Vagina (tissue), 2 donors: ENCODE results near the gene S100A2. TPM values are rescaled to one million over a fixed set of nuclear protein-coding genes. Genes with fewer than 3 reads are reported as not detected.

Experiments
- DNase-seq, 2 donors: peaks; one replicate each; pipeline ENCODE4 v3.0.0-alpha.2; 2017; ENCODE audit errors: extremely low spot score in 2 of 2
- H3K27ac ChIP-seq: fragments of 200-600 bp; sonication (generic); one replicate; pipeline ENCODE4 v1.5.1; 2019
- H3K27me3 ChIP-seq: fragments of 200-600 bp; sonication (generic); one replicate; pipeline ENCODE4 v1.5.1; 2019
- H3K36me3 ChIP-seq, 2 donors: fragments of 200-600 bp; sonication (generic); one replicate each; pipeline ENCODE4 v1.5.1; 2017 to 2019
- H3K4me1 ChIP-seq: fragments of 200-600 bp; sonication (generic); one replicate; pipeline ENCODE4 v1.5.1; 2019
- H3K4me3 ChIP-seq, 2 donors: fragments of 200-600 bp; sonication (generic); 1 replicate in 1 of 2; 2 replicates in 1 of 2; pipeline ENCODE4 v1.5.1; 2016 to 2019
- H3K9me3 ChIP-seq: fragments of 200-600 bp; sonication (generic); one replicate; pipeline ENCODE4 v1.5.1; 2019
- CTCF ChIP-seq, 3 experiments: fragments of 450-650 bp in 2 of 3; fragments of 200-600 bp in 1 of 3; sonication (generic) in 1 of 3; IDR thresholded peaks; one replicate each; pipeline ENCODE4 v1.5.1; 2017 to 2019; ENCODE audit warnings: antibody characterized with exemption in 3 of 3, mild to moderate bottlenecking in 2 of 3, moderate library complexity in 2 of 3
- POLR2A ChIP-seq, 2 donors: fragments of 450-650 bp; IDR thresholded peaks; one replicate each; pipeline ENCODE4 v1.6.1; 2017; ENCODE audit warnings: antibody characterized with exemption in 2 of 2, mild to moderate bottlenecking in 2 of 2, moderate library complexity in 2 of 2
- POLR2AphosphoS5 ChIP-seq, 2 donors: sonication (generic); formaldehyde crosslinking; IDR thresholded peaks; one replicate each; pipeline ENCODE4 v1.9.0; 2017; ENCODE audit warnings: antibody characterized with exemption in 2 of 2, mild to moderate bottlenecking in 2 of 2, low read depth in 1 of 2; ENCODE audit not compliant: insufficient read depth in 1 of 2
- intact Hi-C: fragments of 100-400 bp; cut with DNase I; formaldehyde crosslinking; loops from one replicate; pipeline ENCODE4 v1.15.1; 2023
- total RNA-seq: library from RNA; depleted of rRNA; stranded (reverse); fragments of >200 nt; gene quantifications from one replicate; pipeline ENCODE4 v1.2.3, GENCODE V29; 2016

The S100A2 gene
- total RNA-seq, 1 donor from 2014 or later = 470 TPM

DNA sequence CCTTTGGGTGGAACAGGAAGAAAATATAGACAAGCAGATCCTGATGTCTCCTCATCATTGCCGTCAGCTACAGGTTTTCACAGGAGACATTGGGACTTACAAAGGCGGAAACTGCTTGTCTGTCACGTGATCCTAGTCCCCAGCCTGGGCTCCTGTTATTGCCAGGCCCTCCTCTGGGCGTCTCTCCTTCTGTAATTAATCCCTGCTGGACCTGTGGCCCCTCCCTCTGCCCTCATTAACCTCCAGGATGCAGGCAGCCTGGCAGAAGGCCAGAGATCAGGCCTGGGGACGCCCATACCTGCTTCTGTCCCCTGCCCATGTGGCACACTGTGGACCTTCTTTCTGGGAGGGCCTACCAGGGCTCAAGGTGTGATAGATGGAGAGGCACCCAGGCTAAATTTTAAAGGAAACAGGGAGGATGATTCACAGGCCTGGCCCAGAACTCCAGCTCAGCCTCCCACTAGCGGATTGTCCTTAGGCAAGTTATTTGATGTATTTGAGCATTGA, 27.3 kb downstream of the S100A2 start:
- H3K4me3 ChIP-seq = no peak overlapping the region
- intact Hi-C loops = no loop called here
- no peaks in the 10 kb centered on the region for H3K27me3 ChIP-seq
- no peak for DNase-seq
- H3K9me3 ChIP-seq = no peaks in the 10 kb centered on the region
- H3K27ac ChIP-seq = peak overlapping the region; percentile 100
- TF ChIP-seq CTCF (IDR thresholded peaks at IDR 0.05) = no peak
- no peak for TF ChIP-seq POLR2A (IDR thresholded peaks at IDR 0.05)
- peak; percentile 40 to 41 for TF ChIP-seq POLR2AphosphoS5 (IDR thresholded peaks at IDR 0.05; ENCODE audit: insufficient read depth in 1 of 2, low read depth in 1 of 2)
- H3K36me3 ChIP-seq = peaks cover 0 to 7% of the 10 kb centered on the region in 2 donors
- H3K4me1 ChIP-seq = peaks cover 79% of the 10 kb centered on the region

- H3K27me3 ChIP-seq = no peaks in the 10 kb centered on the region
- peaks cover 79% of the 10 kb centered on the region for H3K4me1 ChIP-seq
- peak overlapping the region; percentile 100 for H3K27ac ChIP-seq
- TF ChIP-seq CTCF (IDR thresholded peaks at IDR 0.05) (no peak), POLR2AphosphoS5 (IDR thresholded peaks at IDR 0.05; ENCODE audit: insufficient read depth in 1 of 2, low read depth in 1 of 2) (no peak), POLR2A (IDR thresholded peaks at IDR 0.05) (no peak)
- peaks cover 0 to 4% of the 10 kb centered on the region in 2 donors for H3K36me3 ChIP-seq
- H3K4me3 ChIP-seq = no peak overlapping the region
- no peak for DNase-seq
- H3K9me3 ChIP-seq = no peaks in the 10 kb centered on the region
- intact Hi-C loops = no loop called here
These were observed 28.3 kb downstream of the S100A2 start for GRCh38 chr1:153537376-153537730.

DNA sequence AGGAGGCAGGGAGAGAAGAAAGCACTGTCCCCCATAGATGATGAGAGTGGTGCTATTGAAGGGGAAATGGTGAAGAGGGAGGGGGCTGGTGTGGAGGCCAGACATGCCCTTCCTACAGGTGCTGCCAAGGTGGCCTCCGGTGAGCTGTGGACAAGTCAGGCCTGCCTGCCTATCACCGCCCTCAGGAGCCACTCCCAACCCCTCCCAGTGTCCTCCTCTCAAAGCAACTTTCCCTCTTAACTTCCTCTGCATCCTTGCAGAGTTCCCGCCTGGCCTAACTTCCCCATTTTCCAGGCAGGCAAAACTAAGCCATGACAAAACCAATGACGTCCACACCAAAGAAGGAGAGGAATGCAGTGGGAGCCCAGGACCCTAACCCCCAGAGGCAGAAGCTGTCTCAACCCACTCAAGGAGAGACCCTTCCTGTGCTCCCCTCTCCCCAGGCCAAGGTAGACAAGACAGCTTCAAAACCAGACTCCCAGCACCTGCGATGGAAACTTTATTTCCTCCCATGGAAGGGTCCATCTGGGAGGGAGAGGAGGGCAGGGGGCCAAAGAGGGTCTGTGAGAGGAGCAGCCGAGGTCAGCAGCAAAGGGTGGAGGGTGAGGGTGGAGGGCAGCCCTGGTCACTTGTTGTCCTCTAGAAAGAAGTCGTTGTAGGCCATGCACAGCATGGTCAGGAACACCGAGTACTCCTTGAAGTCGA, 28.8 kb downstream of the S100A2 start:
- no peak for TF ChIP-seq CTCF (IDR thresholded peaks at IDR 0.05)
- no peak for TF ChIP-seq POLR2AphosphoS5 (IDR thresholded peaks at IDR 0.05; ENCODE audit: insufficient read depth in 1 of 2, low read depth in 1 of 2)
- TF ChIP-seq POLR2A (IDR thresholded peaks at IDR 0.05) = no peak
- peaks cover 79% of the 10 kb centered on the region for H3K4me1 ChIP-seq

GRCh38 chr1:153536012-153536670, 29.5 kb downstream of the S100A2 start:
- DNase-seq = no peak
- Histone ChIP-seq H3K4me1 (peaks cover 79% of the 10 kb centered on the region), H3K4me3 (peak overlapping the region; percentile 96 to 99), H3K9me3 (no peaks in the 10 kb centered on the region), H3K27ac (peak overlapping the region; percentile 100), H3K27me3 (no peaks in the 10 kb centered on the region), H3K36me3 (peaks cover 0 to 4% of the 10 kb centered on the region in 2 donors)
- TF ChIP-seq CTCF (IDR thresholded peaks at IDR 0.05) (no peak), POLR2A (IDR thresholded peaks at IDR 0.05) (peak in 1 of 2 donors; percentile 86), POLR2AphosphoS5 (IDR thresholded peaks at IDR 0.05; ENCODE audit: insufficient read depth in 1 of 2, low read depth in 1 of 2) (peak in 1 of 2 donors; percentile 98)
- intact Hi-C loops = no loop called here

More for the DNA sequence above, 28.8 kb downstream of the S100A2 start:
- DNase-seq = peak; percentile 87 to 93
- peak overlapping the region; percentile 96 to 99 for H3K4me3 ChIP-seq
- no peaks in the 10 kb centered on the region for H3K27me3 ChIP-seq
- intact Hi-C loops = no loop called here
- no peaks in the 10 kb centered on the region for H3K9me3 ChIP-seq
- H3K27ac ChIP-seq = peak overlapping the region; percentile 100
- peaks cover 0 to 4% of the 10 kb centered on the region in 2 donors for H3K36me3 ChIP-seq
